ENCODE data around the gene WNK2.

The WNK2 gene

GRCh38 chr9:93169444-93169843, 14.5 kb upstream of the WNK2 start:
- H3K27me3 ChIP-seq (ENCODE audit: control insufficient read depth, low read length), result no peaks in the 10 kb centered on the region
- H3K27ac ChIP-seq (ENCODE audit: low read depth, low read length), result no peak overlapping the region
- H3K9me3 ChIP-seq (ENCODE audit: control insufficient read depth, insufficient read depth, low read length), result no peaks in the 10 kb centered on the region
- no peaks in the 10 kb centered on the region for H3K79me2 ChIP-seq (ENCODE audit: control insufficient read depth, low read length)
- TF ChIP-seq CTCF (IDR thresholded peaks at IDR 0.05; ENCODE audit: low read depth, low read length, poor library complexity, severe bottlenecking) (no peak), EZH2phosphoT487 (IDR thresholded peaks at IDR 0.05; ENCODE audit: borderline replicate concordance, low read length) (no peak)
- no peaks in the 10 kb centered on the region for H3F3A ChIP-seq (ENCODE audit: control insufficient read depth, insufficient read depth)
- H3K4me3 ChIP-seq (ENCODE audit: low read length), result no peak overlapping the region
- H3K9me2 ChIP-seq (replicated peaks; ENCODE audit: control insufficient read depth, low read length), result no peaks in the 10 kb centered on the region
- H3K36me3 ChIP-seq (ENCODE audit: control insufficient read depth, low read length), result no peaks in the 10 kb centered on the region
- H4K20me1 ChIP-seq (ENCODE audit: control insufficient read depth, insufficient read depth, low read depth, low read length), result no peaks in the 10 kb centered on the region
- H3K4me1 ChIP-seq (ENCODE audit: control insufficient read depth, low read length), result no peaks in the 10 kb centered on the region
- H3K4me2 ChIP-seq (ENCODE audit: low read length), result no peak overlapping the region

- no peaks in the 10 kb centered on the region for H3F3A ChIP-seq (ENCODE audit: control insufficient read depth, insufficient read depth)
- TF ChIP-seq CTCF (IDR thresholded peaks at IDR 0.05; ENCODE audit: low read depth, low read length, poor library complexity, severe bottlenecking) (no peak), EZH2phosphoT487 (IDR thresholded peaks at IDR 0.05; ENCODE audit: borderline replicate concordance, low read length) (no peak)
- H3K4me2 ChIP-seq (ENCODE audit: low read length), result no peak overlapping the region
- H3K27me3 ChIP-seq (ENCODE audit: control insufficient read depth, low read length), result no peaks in the 10 kb centered on the region
- H3K9me3 ChIP-seq (ENCODE audit: control insufficient read depth, insufficient read depth, low read length), result no peaks in the 10 kb centered on the region
- H3K9me2 ChIP-seq (replicated peaks; ENCODE audit: control insufficient read depth, low read length), result no peaks in the 10 kb centered on the region
- H4K20me1 ChIP-seq (ENCODE audit: control insufficient read depth, insufficient read depth, low read depth, low read length), result no peaks in the 10 kb centered on the region
- H3K79me2 ChIP-seq (ENCODE audit: control insufficient read depth, low read length), result no peaks in the 10 kb centered on the region
- H3K36me3 ChIP-seq (ENCODE audit: control insufficient read depth, low read length), result no peaks in the 10 kb centered on the region
- H3K27ac ChIP-seq (ENCODE audit: low read depth, low read length), result no peak overlapping the region
- H3K4me3 ChIP-seq (ENCODE audit: low read length), result no peak overlapping the region
- H3K4me1 ChIP-seq (ENCODE audit: control insufficient read depth, low read length), result no peaks in the 10 kb centered on the region
Observed at GRCh38 chr9:93170571-93170970, 13.4 kb upstream of the WNK2 start.

- Histone ChIP-seq H3K4me2 (ENCODE audit: low read length) (no peak overlapping the region), H3K79me2 (ENCODE audit: control insufficient read depth, low read length) (no peaks in the 10 kb centered on the region), H3K9me2 (replicated peaks; ENCODE audit: control insufficient read depth, low read length) (no peaks in the 10 kb centered on the region), H3K4me1 (ENCODE audit: control insufficient read depth, low read length) (no peaks in the 10 kb centered on the region), H3K36me3 (ENCODE audit: control insufficient read depth, low read length) (no peaks in the 10 kb centered on the region), H3F3A (ENCODE audit: control insufficient read depth, insufficient read depth) (no peaks in the 10 kb centered on the region), H3K27ac (ENCODE audit: low read depth, low read length) (no peak overlapping the region), H4K20me1 (ENCODE audit: control insufficient read depth, insufficient read depth, low read depth, low read length) (no peaks in the 10 kb centered on the region), H3K4me3 (ENCODE audit: low read length) (no peak overlapping the region), H3K9me3 (ENCODE audit: control insufficient read depth, insufficient read depth, low read length) (no peaks in the 10 kb centered on the region), H3K27me3 (ENCODE audit: control insufficient read depth, low read length) (no peaks in the 10 kb centered on the region)
- no peak for TF ChIP-seq EZH2phosphoT487 (IDR thresholded peaks at IDR 0.05; ENCODE audit: borderline replicate concordance, low read length)
Observed at GRCh38 chr9:93171261-93171990, 12.5 kb upstream of the WNK2 start.

- Histone ChIP-seq H3K4me2 (ENCODE audit: low read length) (no peak overlapping the region), H3K27me3 (ENCODE audit: control insufficient read depth, low read length) (no peaks in the 10 kb centered on the region), H3K9me2 (replicated peaks; ENCODE audit: control insufficient read depth, low read length) (no peaks in the 10 kb centered on the region), H3K4me3 (ENCODE audit: low read length) (no peak overlapping the region), H3K4me1 (ENCODE audit: control insufficient read depth, low read length) (no peaks in the 10 kb centered on the region), H3K36me3 (ENCODE audit: control insufficient read depth, low read length) (no peaks in the 10 kb centered on the region), H4K20me1 (ENCODE audit: control insufficient read depth, insufficient read depth, low read depth, low read length) (no peaks in the 10 kb centered on the region), H3K9me3 (ENCODE audit: control insufficient read depth, insufficient read depth, low read length) (no peaks in the 10 kb centered on the region), H3K27ac (ENCODE audit: low read depth, low read length) (no peak overlapping the region), H3F3A (ENCODE audit: control insufficient read depth, insufficient read depth) (no peaks in the 10 kb centered on the region), H3K79me2 (ENCODE audit: control insufficient read depth, low read length) (no peaks in the 10 kb centered on the region)
- no peak for TF ChIP-seq CTCF (IDR thresholded peaks at IDR 0.05; ENCODE audit: low read depth, low read length, poor library complexity, severe bottlenecking)
Observed at GRCh38 chr9:93172666-93173364, 11.1 kb upstream of the WNK2 start.

Measured in DOHH2 (cell line).